ENCODE data around the gene FRRS1. TPM values are rescaled to one million over a fixed set of nuclear protein-coding genes. Genes with fewer than 3 reads are reported as not detected.

Gene FRRS1
- total and polyA plus RNA-seq, 2 experiments from 2014 or later = 0.13 to 3.9 TPM

GRCh38 chr1:99674115-99675064, 92.0 kb downstream of the FRRS1 start:
- Histone ChIP-seq H3K4me3 (no peak overlapping the region), H3K27me3 (replicated peaks; ENCODE audit: insufficient read depth) (no peaks in the 10 kb centered on the region), H2AFZ (no peak overlapping the region), H3K4me1 (ENCODE audit: insufficient read depth) (0 out of 2 replicates have a peak, but pooled peaks cover 9% of the 10 kb centered on the region), H3K9ac (no peak overlapping the region), H3K79me2 (ENCODE audit: insufficient read depth) (no peaks in the 10 kb centered on the region), H3F3A (ENCODE audit: insufficient read depth) (0 out of 2 replicates have a peak, but pooled peaks cover 3% of the 10 kb centered on the region), H3K9me3 (ENCODE audit: low read depth) (no peaks in the 10 kb centered on the region), H3K27ac (no peak overlapping the region), H4K20me1 (ENCODE audit: insufficient read depth) (no peaks in the 10 kb centered on the region), H3K36me3 (ENCODE audit: low read depth) (no peaks in the 10 kb centered on the region), H3K4me2 (ENCODE audit: unreplicated experiment) (no peak overlapping the region), H3K9me2 (ENCODE audit: insufficient read depth) (no peaks in the 10 kb centered on the region)
- TF ChIP-seq EZH2phosphoT487 (IDR thresholded peaks at IDR 0.05; ENCODE audit: insufficient read depth, low read depth) (no peak), EZH2 (IDR thresholded peaks at IDR 0.05; ENCODE audit: insufficient read depth, poor library complexity, severe bottlenecking) (no peak)
- in situ Hi-C loops (cut with MboI) = loop anchor here (25.0 kb wide), 1 partner anchor 187 kb away; no protein-coding TSS in a partner anchor
- peak; percentile 55 for DNase-seq
- WGBS, 2 experiments (ENCODE audit: low coverage in 1 of 2, low lambda C conversion rate in 2 of 2, missing lambda C conversion rate in 2 of 2) = 63 to 64% methylated on average over 6 of the region's 6 CpGs

GRCh38 chr1:99673315-99673714, 93.1 kb downstream of the FRRS1 start:
- Histone ChIP-seq H3K9me2 (ENCODE audit: insufficient read depth) (no peaks in the 10 kb centered on the region), H3K27ac (no peak overlapping the region), H3K4me3 (no peak overlapping the region), H3K79me2 (ENCODE audit: insufficient read depth) (no peaks in the 10 kb centered on the region), H2AFZ (no peak overlapping the region), H3F3A (ENCODE audit: insufficient read depth) (0 out of 2 replicates have a peak, but pooled peaks cover 3% of the 10 kb centered on the region), H3K9me3 (ENCODE audit: low read depth) (no peaks in the 10 kb centered on the region), H3K36me3 (ENCODE audit: low read depth) (no peaks in the 10 kb centered on the region), H3K27me3 (replicated peaks; ENCODE audit: insufficient read depth) (no peaks in the 10 kb centered on the region), H3K9ac (no peak overlapping the region), H3K4me1 (ENCODE audit: insufficient read depth) (0 out of 2 replicates have a peak, but pooled peaks cover 9% of the 10 kb centered on the region), H3K4me2 (ENCODE audit: unreplicated experiment) (no peak overlapping the region), H4K20me1 (ENCODE audit: insufficient read depth) (no peaks in the 10 kb centered on the region)
- WGBS, 2 experiments (ENCODE audit: low coverage in 1 of 2, low lambda C conversion rate in 2 of 2, missing lambda C conversion rate in 2 of 2) = 41 to 46% methylated on average over 5 of the region's 5 CpGs
- TF ChIP-seq EZH2phosphoT487 (IDR thresholded peaks at IDR 0.05; ENCODE audit: insufficient read depth, low read depth) = no peak
- no peak for TF ChIP-seq EZH2 (IDR thresholded peaks at IDR 0.05; ENCODE audit: insufficient read depth, poor library complexity, severe bottlenecking)
- in situ Hi-C loops (cut with MboI) = no loop called here
- DNase-seq = peak; percentile 30

- Histone ChIP-seq H4K20me1 (ENCODE audit: insufficient read depth) (no peaks in the 10 kb centered on the region), H2AFZ (no peak overlapping the region), H3K36me3 (ENCODE audit: low read depth) (no peaks in the 10 kb centered on the region), H3K4me1 (ENCODE audit: insufficient read depth) (0 out of 2 replicates have a peak, but pooled peaks cover 9% of the 10 kb centered on the region), H3K79me2 (ENCODE audit: insufficient read depth) (no peaks in the 10 kb centered on the region), H3K27me3 (replicated peaks; ENCODE audit: insufficient read depth) (no peaks in the 10 kb centered on the region), H3K27ac (no peak overlapping the region), H3K9me3 (ENCODE audit: low read depth) (no peaks in the 10 kb centered on the region), H3K9ac (no peak overlapping the region), H3K9me2 (ENCODE audit: insufficient read depth) (no peaks in the 10 kb centered on the region), H3K4me3 (no peak overlapping the region), H3K4me2 (ENCODE audit: unreplicated experiment) (no peak overlapping the region), H3F3A (ENCODE audit: insufficient read depth) (0 out of 2 replicates have a peak, but pooled peaks cover 3% of the 10 kb centered on the region)
- 66 to 73% methylated on average over 6 of the region's 6 CpGs for WGBS, 2 experiments (ENCODE audit: low coverage in 1 of 2, low lambda C conversion rate in 2 of 2, missing lambda C conversion rate in 2 of 2)
- DNase-seq = no peak
- in situ Hi-C loops (cut with MboI) = no loop called here
- no peak for TF ChIP-seq EZH2 (IDR thresholded peaks at IDR 0.05; ENCODE audit: insufficient read depth, poor library complexity, severe bottlenecking)
- no peak for TF ChIP-seq EZH2phosphoT487 (IDR thresholded peaks at IDR 0.05; ENCODE audit: insufficient read depth, low read depth)
Observed at GRCh38 chr1:99672530-99673213, 93.8 kb downstream of the FRRS1 start.

GRCh38 chr1:99672038-99672437, 94.4 kb downstream of the FRRS1 start:
- no peak overlapping the region for H3K4me2 ChIP-seq (ENCODE audit: unreplicated experiment)
- in situ Hi-C loops (cut with MboI) = no loop called here
- H3K27me3 ChIP-seq (replicated peaks; ENCODE audit: insufficient read depth) = no peaks in the 10 kb centered on the region
- no peaks in the 10 kb centered on the region for H4K20me1 ChIP-seq (ENCODE audit: insufficient read depth)
- no peak overlapping the region for H3K9ac ChIP-seq
- H3F3A ChIP-seq (ENCODE audit: insufficient read depth) = 0 out of 2 replicates have a peak, but pooled peaks cover 3% of the 10 kb centered on the region
- H3K79me2 ChIP-seq (ENCODE audit: insufficient read depth) = no peaks in the 10 kb centered on the region
- no peak overlapping the region for H3K27ac ChIP-seq
- WGBS, 2 experiments (ENCODE audit: low coverage in 1 of 2, low lambda C conversion rate in 2 of 2, missing lambda C conversion rate in 2 of 2) = 68 to 83% methylated on average over 4 of the region's 4 CpGs
- H3K4me1 ChIP-seq (ENCODE audit: insufficient read depth) = 0 out of 2 replicates have a peak, but pooled peaks cover 9% of the 10 kb centered on the region
- H3K4me3 ChIP-seq = no peak overlapping the region
- no peaks in the 10 kb centered on the region for H3K36me3 ChIP-seq (ENCODE audit: low read depth)
- peak; percentile 28 for DNase-seq
- TF ChIP-seq EZH2 (IDR thresholded peaks at IDR 0.05; ENCODE audit: insufficient read depth, poor library complexity, severe bottlenecking) = no peak
- TF ChIP-seq EZH2phosphoT487 (IDR thresholded peaks at IDR 0.05; ENCODE audit: insufficient read depth, low read depth) = no peak
- H2AFZ ChIP-seq = no peak overlapping the region
- H3K9me2 ChIP-seq (ENCODE audit: insufficient read depth) = no peaks in the 10 kb centered on the region
- H3K9me3 ChIP-seq (ENCODE audit: low read depth) = no peaks in the 10 kb centered on the region

Data from GM23248 (cell line).